Measurements from ENCODE around the gene LYRM1. TPM values are rescaled to one million over a fixed set of nuclear protein-coding genes. Genes with fewer than 3 reads are reported as not detected.

Gene LYRM1
- total RNA-seq: 100 to 1,000 TPM in 1 of 4 donors, 10 to 100 TPM in 3; 37.1 to 106 (median 61.9) TPM

- no peak for TF ChIP-seq CTCF (IDR thresholded peaks at IDR 0.05; ENCODE audit: low read depth)
Measured at GRCh38 chr16:20900299-20901067, at the start of gene LYRM1, which contains the start of gene DCUN1D3. Gene LYRM1, plus strand, starts transcription at chr16:20900771. Its CDS starts 14,785 bp downstream, at chr16:20915556. Gene DCUN1D3, minus strand, starts transcription at chr16:20900358. Its CDS starts 37,820 bp downstream, at chr16:20862538.

- no peak for TF ChIP-seq CTCF (IDR thresholded peaks at IDR 0.05; ENCODE audit: low read depth)
Measured at GRCh38 chr16:20850981-20851380, 49.6 kb upstream of the LYRM1 start.

GRCh38 chr16:20851601-20852000 is 49.0 kb upstream of the LYRM1 start:
- TF ChIP-seq CTCF (IDR thresholded peaks at IDR 0.05; ENCODE audit: low read depth): no peak

GRCh38 chr16:20853143-20853542 is 47.4 kb upstream of the LYRM1 start:
- TF ChIP-seq CTCF (IDR thresholded peaks at IDR 0.05; ENCODE audit: low read depth): no peak

GRCh38 chr16:20853981-20854620 is 46.5 kb upstream of the LYRM1 start:
- TF ChIP-seq CTCF (IDR thresholded peaks at IDR 0.05; ENCODE audit: low read depth): no peak

GRCh38 chr16:20854963-20855362 is 45.6 kb upstream of the LYRM1 start:
- no peak for TF ChIP-seq CTCF (IDR thresholded peaks at IDR 0.05; ENCODE audit: low read depth)

GRCh38 chr16:20857281-20857680 is 43.3 kb upstream of the LYRM1 start:
- no peak for TF ChIP-seq CTCF (IDR thresholded peaks at IDR 0.05; ENCODE audit: low read depth)

All from subcutaneous adipose tissue (tissue), 4 donors.